ENCODE measurements around the gene TIMM9.
"Not testable (repeated sequence)": the region's sequence is repeated elsewhere in the genome, so short reads cannot be mapped to it uniquely, and the experiment has no call there.

TIMM9 gene, protein sequence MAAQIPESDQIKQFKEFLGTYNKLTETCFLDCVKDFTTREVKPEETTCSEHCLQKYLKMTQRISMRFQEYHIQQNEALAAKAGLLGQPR

DNA sequence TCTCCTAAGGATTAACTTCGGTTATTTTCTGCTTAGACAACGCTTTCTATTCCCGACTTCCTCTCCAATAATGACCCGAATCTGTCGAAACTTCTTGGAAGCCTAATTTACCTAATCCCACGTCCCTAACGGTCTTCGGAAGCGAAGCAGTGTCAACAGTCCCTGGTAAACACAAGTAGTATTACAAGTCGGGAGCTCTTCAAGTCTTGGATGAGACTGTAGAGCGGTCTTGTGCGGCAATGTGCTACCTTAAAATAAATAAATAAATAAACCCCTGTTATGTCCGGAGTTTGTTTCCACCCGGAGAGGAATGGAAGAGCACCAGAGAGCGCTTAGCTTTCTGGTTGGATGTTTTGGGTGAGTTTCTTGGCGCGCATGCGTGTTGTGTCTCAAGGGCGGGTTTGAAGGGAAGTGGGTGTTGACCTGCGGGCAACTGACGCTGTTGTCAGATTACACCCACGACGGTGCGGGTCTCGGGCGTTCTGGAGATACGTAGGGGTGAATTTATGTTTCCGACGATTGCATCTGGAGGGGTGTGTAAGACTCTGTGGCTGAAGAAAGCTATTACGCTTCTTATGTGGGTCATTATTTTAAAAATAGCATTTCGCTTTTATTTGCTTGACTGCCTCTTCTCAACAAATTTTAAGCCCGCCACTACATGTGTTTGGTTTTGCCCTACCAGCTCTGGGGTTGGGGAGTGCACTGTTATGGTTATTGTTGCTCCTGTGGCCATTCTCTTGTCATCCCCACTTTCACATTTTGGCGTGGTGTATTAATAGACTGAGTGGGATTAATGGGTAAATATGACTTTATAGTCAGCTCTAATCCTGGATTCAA, at the start of gene TIMM9, which contains the start of gene KIAA0586:
Gene TIMM9 (minus strand): TSS at position 251 of the 837 bp plus-strand sequence. CDS start 15,586 bp downstream, outside the sequence.
Gene KIAA0586 (plus strand): TSS at position 439 of the 837 bp plus-strand sequence. CDS start 546 bp downstream, outside the sequence.
- DNase-seq = peak; percentile 99

DNA sequence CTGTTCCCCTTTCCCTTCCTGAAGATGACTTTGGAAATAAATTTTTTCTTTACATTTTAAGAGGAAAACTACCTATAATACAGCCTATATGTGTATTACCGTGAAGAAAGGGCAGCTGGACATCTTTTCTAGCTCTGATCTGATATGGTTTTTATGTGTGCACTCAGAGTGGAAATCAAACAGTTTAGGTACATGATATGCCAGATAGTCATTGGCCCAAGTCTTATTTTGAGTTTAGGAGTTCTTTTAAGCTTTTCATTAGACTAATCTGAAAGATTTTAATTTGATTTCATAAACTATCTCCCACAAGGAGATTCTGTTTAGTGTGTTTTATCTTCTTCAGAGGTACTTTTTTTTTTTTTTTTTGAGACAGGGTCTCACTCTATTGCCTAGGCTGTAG, 49.0 kb upstream of the TIMM9 start:
- DNase-seq = no peak

DNA sequence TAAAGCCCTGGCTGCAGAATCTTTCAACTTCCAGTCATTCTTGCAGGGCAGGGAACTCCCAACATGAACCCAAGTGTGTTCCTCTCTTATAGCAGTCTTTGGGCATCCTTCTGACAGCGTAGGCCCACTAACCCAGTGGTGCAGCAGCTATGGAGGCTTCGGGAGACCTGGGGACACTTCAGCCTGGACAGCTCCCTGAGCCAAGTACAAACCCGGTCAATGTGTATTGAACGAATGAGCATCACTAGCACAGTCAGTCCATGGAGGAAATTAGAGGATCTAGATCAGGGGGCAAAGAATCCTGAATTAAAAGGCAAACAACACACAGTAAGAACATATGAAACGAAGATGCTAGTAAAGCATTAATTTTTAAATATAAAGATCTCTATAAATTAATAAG, 42.0 kb upstream of the TIMM9 start:
- no peak for DNase-seq

DNA sequence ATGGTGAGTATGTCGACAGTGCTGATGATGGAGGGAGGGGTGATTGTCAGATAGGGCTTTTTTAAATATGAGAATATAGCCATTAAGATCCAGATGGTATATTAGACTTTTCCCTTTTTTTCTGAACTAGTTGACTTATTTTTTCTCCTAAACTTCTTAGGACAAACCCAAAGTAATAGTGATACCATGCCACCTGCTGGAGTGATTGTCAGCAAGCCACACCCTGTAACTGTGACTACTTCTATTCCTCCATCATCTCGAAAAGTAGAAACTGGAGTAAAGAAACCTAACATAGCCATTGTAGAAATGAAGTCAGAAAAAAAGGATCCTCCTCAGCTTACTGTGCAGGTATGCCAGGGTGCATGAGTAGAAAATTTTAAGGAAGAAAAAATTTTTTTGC, 40.2 kb upstream of the TIMM9 start:
- no peak for DNase-seq

DNA sequence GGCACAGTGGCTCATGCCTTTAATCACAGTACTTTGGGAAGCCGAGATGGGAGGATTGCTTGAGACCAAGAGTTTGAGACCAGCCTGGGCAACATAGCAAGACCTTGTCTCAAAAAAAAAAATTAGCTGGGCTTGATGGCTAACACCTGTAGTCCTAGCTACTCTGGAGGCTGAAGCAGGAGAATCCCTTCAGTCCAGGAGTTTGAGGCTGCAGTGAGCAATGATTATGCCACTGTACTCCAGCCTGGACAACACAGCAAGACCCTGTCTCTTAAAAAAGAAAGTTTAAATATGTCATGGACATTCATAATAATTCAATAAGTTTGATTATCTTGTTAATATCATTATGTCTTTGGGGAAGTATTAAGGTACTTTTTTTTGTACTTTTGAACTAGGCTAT, 39.1 kb upstream of the TIMM9 start:
- no peak for DNase-seq

DNA sequence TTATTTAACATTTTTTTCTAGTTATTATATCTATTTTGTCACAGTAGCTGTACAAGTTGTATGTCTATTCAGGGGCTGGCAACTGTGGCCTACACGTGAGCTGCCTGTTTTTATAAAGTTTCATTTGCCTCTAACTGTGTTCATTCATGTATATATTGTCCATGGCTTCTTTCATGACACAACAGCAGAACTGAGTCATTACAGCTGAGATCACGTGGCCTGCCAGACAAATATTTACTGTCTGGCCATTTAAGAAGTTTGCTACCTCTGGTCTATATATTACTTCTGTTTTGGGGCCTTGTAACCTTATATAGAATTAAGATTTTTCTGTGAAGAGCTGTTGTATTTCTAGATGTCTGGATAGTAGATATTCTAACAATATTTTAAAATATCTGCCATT, 38.1 kb upstream of the TIMM9 start:
- no peak for DNase-seq

DNA sequence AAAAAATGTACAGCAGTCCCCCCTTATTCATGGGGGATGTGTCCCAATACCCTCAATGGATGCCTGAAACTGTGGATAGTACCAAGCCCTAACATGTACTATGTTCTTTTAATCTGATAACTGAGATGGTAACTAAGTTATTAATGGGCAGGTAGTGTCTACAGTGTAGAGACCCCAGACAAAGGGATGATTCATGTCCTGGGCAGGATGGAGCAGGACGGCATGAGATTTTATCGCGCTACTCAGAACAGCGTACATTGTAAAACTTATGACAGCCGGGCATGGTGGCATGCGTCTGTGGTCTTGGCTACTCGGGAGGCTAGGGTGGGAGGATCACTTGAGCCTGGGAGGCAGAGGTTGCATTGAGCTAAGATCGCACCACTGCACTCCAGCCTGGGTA, 37.3 kb upstream of the TIMM9 start:
- no peak for DNase-seq

DNA sequence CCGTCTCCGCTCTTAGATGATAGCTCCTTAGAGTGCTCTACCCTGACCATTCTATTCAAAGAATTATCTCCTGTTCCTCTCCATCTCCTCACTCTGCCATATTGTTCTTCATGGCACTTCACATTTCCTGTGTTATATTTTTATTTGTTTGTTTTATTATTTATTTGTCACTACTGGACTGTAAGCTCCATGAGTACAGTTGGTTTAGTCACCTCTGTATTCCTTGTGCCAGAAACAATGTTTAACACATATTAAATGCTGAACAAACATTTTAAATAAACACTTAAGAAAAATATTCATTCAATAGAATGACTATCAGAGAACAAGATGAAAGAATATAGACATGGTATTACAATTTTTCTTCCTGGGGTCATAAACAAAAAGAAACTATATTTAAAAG, 35.8 kb upstream of the TIMM9 start:
- no peak for DNase-seq

DNA sequence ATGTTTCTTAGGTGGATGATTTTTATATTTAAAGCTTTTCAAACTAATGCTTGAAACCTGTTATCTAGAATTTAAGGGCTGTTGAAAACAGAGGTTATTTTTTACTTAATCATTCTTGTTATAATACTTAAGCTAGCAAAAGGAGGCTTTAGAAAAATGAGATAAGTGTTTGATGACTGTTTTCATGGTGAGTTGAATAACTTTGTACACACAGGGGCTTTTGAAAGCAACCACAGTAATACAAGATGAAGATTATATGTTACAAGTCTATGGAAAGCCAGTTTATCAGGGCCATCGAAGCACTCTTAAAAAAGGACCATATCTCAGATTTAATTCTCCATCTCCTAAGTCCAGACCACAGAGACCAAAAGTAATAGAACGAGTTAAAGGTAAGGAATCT, 33.4 kb upstream of the TIMM9 start:
- no peak for DNase-seq

DNA sequence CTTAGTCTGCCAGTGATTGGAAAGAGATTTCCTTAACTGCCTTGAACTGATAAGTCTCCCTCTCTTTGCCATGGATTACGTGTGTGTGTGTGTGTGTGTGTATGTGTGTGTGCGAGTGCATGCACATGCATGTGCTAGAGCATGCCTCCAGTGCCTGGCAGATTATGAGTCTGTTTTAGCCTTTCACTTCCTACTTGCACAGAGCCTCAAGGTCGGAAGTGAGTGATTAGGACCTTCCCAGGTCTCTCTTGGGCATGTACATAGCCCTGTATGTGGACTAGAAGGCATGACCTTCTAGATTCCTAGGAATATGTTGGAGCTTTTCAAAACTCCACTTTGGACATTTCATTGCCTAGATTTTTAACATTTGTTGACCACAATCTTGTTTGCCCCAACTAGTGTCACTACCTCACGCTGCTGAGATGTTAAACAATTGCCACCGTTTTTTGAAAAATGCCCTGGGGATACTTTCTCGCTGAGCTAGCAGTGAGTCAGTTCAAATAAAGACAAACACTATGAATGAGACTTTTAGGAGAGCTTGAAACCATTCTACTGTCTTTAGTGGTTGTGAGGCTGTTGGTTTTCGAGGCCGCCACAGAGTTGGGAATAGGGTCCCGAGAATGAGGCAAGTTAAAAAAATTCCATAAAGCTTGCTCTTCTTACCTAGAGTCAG, 28.4 kb upstream of the TIMM9 start:
- DNase-seq = no peak

DNA sequence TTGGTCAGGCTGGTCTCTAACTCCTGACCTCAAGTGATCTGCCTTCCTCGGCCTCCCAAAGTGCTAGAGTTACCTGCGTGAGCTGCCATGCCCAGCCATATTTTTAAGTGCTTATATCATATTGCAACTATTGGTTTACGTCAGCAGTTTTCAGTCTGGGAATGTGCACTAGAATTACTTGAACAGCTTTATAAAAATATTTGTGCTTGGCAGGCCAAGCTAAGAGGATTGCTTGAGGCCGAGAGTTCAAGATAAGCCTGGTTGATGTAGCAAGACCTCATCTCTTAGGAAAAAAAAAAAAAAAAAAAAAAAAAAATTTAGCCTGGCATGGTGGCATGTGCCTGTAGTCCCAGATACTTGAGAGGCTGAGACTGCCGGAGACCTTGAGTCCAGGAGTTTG, 17.3 kb upstream of the TIMM9 start:
- no peak for DNase-seq

DNA sequence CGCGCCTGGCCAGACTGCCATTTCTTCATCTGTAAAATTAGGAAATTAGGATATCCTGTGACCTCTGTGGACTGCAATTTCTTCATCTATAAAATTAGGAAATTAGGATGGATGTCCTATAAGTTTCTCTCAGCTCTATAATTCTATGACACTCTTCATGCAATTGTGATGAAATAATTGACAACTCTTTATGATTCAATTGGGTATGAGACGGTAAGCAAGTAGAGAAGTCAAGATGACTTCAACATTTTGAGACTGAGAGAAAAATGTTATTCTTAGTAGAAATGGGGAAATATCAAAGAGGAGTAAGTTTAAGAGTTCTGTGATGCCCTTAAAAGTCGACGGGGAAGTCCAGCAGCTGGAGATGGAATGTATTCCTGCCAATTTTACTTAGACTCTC, 12.1 kb upstream of the TIMM9 start:
- no peak for DNase-seq

DNA sequence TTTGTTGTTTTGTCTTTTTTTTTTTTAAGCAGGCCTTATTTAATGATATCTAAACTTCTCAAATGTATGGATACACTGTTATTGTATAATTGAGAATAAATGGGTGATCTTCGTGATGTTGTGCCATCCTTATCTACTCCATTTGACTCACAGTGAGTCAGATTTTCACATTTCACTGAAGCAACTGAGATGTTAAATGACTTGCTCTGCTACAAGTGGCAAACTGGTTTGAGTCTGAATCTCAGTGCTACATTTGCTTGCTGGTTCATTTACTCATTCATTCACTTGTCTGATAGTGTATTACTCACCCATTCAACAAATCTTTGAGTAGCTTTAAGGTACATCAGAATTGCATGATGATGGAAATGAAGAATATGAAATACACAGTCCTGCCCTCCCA, 2.8 kb upstream of the TIMM9 start:
- DNase-seq = no peak

DNA sequence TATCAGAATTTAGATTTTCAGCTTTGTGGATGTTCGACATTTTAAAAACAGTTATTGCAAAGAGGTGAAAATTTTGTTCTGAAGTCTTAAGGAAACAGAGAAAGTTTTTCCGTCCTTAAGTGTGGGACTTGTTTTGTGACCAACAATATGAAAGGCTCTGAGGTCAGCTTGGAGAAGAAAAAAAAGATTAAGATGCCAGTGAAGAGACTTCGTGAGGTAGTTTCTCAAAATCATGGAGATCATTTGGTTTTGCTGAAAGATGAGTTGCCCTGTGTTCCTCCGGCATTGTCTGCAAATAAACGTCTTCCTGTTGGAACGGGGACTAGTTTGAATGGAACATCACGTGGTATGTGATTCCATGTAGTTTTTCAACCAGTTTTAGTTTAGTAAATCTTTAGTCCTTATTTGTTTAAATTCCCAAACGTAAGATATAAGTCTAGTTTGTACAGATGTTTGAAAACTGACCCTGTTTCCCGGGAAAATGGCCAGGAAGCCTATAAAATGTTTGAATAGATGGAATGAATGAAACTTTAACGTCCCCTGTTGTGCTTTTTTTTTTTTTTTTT, 870 bp upstream of the TIMM9 start:
- DNase-seq = peak; percentile 38

DNA sequence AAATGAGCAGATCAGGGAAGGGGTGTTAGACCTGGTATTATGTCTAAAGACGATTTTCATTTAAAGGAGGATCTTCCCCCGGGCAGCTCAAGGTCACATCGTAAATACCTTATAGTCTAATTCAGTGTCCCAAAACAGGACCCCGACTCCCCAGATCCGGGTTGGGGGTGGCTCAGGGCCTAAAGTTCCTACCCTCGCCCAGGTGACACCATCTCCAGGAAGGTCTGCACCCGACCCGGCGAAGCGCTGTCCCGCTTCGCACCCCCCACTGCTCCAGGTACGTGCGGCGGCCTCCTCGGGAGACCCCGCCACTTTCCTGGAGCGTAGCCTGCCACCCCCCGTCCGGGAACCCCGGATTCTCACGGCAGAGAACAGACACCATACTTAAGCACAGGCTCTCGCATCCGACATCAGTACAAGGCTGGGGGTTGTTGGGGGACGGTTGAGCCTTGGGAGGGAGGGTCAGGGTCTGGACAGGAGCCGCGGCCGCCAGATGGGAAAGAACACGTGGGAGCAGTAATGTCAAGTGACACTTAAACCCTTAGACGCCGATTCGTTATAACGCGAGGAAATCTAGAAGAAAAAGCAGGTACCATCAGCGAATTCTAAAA, 556 bp downstream of the TIMM9 start:
- peak; percentile 86 for DNase-seq

DNA sequence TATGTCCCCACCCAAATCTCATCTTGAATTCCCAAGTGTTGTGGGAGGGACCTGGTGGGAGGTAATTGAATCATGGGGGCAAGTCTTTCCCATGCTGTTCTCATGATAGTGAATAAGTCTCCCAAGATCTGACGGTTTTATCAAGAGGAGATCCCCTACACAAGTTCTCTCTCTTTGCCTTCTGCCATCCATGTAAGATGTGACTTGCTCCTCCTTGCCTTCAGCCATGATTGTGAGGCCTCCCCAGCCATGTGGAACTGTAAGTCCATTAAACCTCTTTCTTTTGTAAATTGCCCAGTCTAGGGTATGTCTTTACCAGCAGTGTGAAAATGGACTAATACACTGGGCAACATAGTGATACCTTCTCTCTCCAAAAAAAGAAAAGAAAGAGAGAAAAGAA, 10.4 kb downstream of the TIMM9 start:
- not testable (repeated sequence) for DNase-seq

DNA sequence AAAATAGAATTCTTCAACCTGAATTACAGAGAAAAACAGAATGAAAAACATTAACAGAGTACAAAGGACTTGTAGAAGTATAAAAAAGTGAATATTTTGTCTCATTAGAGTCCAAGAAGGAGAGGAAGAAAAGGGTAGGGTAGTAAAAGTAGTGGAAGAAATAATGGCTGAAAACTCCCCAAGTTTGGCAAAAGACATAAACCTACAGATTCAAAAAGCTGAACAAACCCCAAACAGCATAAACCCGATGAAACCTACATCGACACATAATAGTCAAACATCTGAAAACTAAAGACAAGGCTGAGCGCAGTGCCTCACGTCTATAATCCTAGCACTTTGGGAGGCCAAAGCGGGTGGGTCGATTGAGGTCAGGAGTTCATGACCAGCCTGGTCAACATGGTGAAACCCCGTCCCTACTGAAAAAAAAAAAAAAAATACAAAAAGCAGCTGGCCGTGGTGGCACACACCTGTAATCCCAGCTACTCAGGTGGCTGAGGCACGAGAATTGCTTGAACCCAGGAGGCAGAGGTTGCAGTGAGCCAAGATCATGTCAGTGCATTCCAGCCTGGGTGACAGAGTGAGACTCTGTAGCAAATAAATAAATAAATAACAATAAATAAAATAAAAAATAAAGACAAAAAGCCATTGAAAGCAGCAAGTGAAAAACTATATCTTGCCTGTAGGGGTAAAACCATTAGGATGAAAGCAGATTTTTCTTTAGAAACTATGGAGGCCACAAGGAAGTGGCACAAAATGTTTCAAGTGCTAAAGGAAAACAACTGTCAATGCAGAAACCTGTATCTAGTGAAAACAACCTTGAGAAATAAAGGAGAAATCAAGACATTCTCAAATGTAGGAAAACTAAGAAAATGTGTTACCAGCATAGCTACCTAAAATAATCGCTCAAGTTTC, 11.4 kb downstream of the TIMM9 start:
- no peak for DNase-seq

DNA sequence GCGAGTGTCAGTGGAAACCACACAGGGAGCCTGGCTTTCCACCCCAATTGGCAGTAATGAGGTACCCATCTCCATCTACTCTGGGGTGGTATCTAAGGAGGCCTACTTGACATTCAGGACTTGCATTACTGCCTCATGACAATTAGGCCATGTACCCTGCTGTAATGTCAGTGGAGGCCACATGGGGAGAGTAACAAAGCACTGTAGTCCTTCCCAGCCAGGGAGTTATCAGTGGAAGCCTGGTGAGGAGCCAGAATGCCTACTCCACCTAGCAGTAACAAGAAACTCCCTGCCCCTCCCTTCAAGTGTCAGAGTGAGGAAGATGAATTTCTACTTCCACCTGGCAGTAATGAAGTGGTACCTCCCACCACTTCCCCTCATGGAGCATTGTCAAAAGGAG, 12.5 kb downstream of the TIMM9 start:
- DNase-seq = no peak

DNA sequence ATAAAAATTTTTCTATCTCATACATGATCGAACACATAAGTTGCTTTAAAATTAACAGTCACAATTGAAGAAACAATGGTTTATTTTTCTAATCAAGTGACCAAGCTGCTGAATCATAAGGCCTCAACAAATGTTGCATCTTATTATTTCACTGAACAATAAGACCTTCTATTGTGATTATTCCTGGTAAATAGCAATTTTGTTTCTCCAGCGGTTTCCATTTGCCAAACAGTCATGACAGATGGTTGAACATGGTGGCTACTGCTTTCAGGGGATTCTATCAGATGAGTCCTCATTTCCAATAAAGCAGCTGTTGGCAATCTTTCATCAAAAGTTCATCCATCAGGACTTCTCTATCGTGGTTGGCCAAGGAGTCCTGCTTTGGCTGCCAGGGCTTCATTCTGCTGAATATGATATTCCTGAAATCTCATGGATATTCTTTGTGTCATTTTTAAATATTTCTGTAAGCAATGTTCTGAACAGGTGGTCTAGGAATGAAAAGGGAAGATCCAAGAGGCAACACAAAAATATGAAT, 18.6 kb downstream of the TIMM9 start:
- DNase-seq = no peak

DNA sequence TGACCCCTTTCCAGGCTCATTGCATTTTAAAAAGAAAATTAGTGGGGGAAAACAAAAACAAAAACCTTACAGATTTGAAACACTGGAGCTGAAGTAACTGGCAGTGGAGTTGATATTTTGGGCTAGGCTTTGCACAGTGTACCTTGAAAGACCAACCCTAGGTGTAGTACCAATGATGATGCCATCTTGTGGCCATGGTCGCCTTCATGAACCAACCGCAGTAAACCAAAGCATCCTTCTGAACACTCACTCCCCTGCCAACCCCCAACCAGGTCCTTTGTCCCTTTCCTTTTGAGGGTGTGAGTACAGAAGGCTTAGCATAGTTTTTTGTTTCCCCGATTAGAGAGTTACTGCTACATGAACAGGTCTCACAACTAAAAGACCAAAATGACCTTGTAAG, 25.7 kb downstream of the TIMM9 start:
- peak; percentile 22 for DNase-seq

DNA sequence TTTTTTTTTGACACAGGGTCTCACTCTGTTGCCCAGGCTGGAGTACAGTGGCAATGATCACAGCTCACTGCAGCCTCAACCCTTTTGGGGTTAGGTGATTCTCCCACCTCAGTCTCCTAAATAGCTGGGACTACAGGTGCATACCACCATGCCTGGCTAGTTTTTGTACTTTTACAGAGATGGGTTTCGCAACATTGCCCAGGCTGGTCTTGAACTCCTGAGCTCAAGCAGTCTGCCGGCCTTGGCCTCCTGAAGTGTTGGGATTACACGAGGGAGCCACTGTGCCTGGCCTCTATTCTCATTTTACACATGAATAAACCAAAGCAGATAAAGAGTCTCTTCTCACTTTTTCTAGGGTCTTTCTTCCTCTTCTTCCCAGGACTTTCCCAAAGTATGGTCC, 28.4 kb downstream of the TIMM9 start:
- DNase-seq = no peak

DNA sequence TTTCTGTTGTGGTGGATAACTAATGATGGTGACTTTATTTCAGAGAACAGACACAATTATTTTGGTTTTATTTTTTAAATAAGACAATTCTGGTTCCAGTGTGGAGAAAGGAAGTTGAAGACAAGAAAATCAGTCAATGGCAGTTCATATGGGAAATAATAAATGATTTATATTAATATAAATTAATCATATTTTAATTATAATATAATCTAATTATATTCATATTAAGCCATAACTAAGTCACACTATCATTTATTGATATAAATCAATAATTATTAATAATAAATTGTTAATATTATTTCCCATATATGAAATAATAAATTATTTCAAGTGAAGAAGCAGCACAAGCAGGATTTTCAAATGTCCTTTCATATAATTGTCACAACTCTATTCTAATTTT, 28.8 kb downstream of the TIMM9 start:
- no peak for DNase-seq

Measured in NCI-H82 (cell line).